NCI-H1930 (cell line): ENCODE measurements around the gene HLA-DRA.
"Not testable (repeated sequence)": the region's sequence is repeated elsewhere in the genome, so short reads cannot be mapped to it uniquely, and the experiment has no call there.

Experiments
- DNase-seq, 2 experiments: peaks; one replicate each; lab custom pipeline; 2025; lab: John Stamatoyannopoulos, UW

Gene HLA-DRA

GRCh38 chr6:32431142-32431541 lies 8.5 kb upstream of the HLA-DRA start:
- no peak for DNase-seq

GRCh38 chr6:32432050-32432450 lies 7.6 kb upstream of the HLA-DRA start:
- DNase-seq: peak in 1 of 2 experiments; percentile 22

- DNase-seq: not testable (repeated sequence)
These were observed 5.7 kb upstream of the HLA-DRA start for GRCh38 chr6:32433950-32434349.

- no peak for DNase-seq
These were observed 3.5 kb upstream of the HLA-DRA start for GRCh38 chr6:32436186-32436585.

- no peak for DNase-seq
These were observed 2.5 kb upstream of the HLA-DRA start for GRCh38 chr6:32436995-32437836.

- DNase-seq: no peak
These were observed 548 bp upstream of the HLA-DRA start for GRCh38 chr6:32439139-32439538.

GRCh38 chr6:32442243-32442667 lies 2.6 kb downstream of the HLA-DRA start:
- no peak for DNase-seq

GRCh38 chr6:32442977-32443552 lies 3.4 kb downstream of the HLA-DRA start:
- no peak for DNase-seq

- DNase-seq: no peak
These were observed 4.7 kb downstream of the HLA-DRA start for GRCh38 chr6:32444433-32444832.

GRCh38 chr6:32445321-32445854 lies 5.7 kb downstream of the HLA-DRA start:
- DNase-seq: no peak

GRCh38 chr6:32447932-32448331 lies 8.2 kb downstream of the HLA-DRA start:
- DNase-seq: no peak

- no peak for DNase-seq
These were observed 9.5 kb downstream of the HLA-DRA start for GRCh38 chr6:32449088-32449736.

GRCh38 chr6:32457054-32457453 lies 17.4 kb downstream of the HLA-DRA start:
- no peak for DNase-seq

- DNase-seq: no peak
These were observed 20.2 kb downstream of the HLA-DRA start for GRCh38 chr6:32459781-32460424.

- DNase-seq: no peak
These were observed 20.8 kb downstream of the HLA-DRA start for GRCh38 chr6:32460528-32460927.

GRCh38 chr6:32461493-32461892 lies 21.8 kb downstream of the HLA-DRA start:
- DNase-seq: no peak

GRCh38 chr6:32462609-32463008 lies 22.9 kb downstream of the HLA-DRA start:
- no peak for DNase-seq

GRCh38 chr6:32467743-32468503 lies 28.2 kb downstream of the HLA-DRA start:
- DNase-seq: not testable (repeated sequence)

GRCh38 chr6:32472781-32473375 lies 33.2 kb downstream of the HLA-DRA start:
- no peak for DNase-seq

- not testable (repeated sequence) for DNase-seq
These were observed 34.0 kb downstream of the HLA-DRA start for GRCh38 chr6:32473376-32474348.
